Memory B cell (primary cell): Measurements from ENCODE around the gene CAPG.
"Not testable (repeated sequence)": the region's sequence is repeated elsewhere in the genome, so short reads cannot be mapped to it uniquely, and the experiment has no call there.

Experiments used
- ATAC-seq: fragments of 150-1000 bp; cut with Tn5 transposase; 2 replicates; pipeline ENCODE4 v1.10.0; 2021; ENCODE audit warnings: low read depth, mild to moderate bottlenecking, moderate library complexity
- DNase-seq, 2 donors: peaks; one replicate each; pipeline ENCODE4 v3.0.0; 2022; ENCODE audit warnings: low spot score in 2 of 2
- H3K27ac Mint-ChIP-seq: one replicate; pipeline ENCODE4 v1.8.0; 2022; ENCODE audit warnings: mild to moderate bottlenecking, moderate library complexity, mixed read lengths
- H3K27me3 Mint-ChIP-seq: one replicate; pipeline ENCODE4 v1.8.0; 2022; ENCODE audit warnings: mixed read lengths
- H3K36me3 Mint-ChIP-seq: one replicate; pipeline ENCODE4 v1.8.0; 2022; ENCODE audit warnings: mild to moderate bottlenecking, mixed read lengths
- H3K4me1 Mint-ChIP-seq: one replicate; pipeline ENCODE4 v1.8.0; 2022; ENCODE audit warnings: mixed read lengths
- H3K4me3 Mint-ChIP-seq: one replicate; pipeline ENCODE4 v1.8.0; 2022; ENCODE audit warnings: mild to moderate bottlenecking, moderate library complexity, mixed read lengths
- H3K9me3 Mint-ChIP-seq: one replicate; pipeline ENCODE4 v1.8.0; 2022; ENCODE audit warnings: mixed read lengths

Gene CAPG

DNA sequence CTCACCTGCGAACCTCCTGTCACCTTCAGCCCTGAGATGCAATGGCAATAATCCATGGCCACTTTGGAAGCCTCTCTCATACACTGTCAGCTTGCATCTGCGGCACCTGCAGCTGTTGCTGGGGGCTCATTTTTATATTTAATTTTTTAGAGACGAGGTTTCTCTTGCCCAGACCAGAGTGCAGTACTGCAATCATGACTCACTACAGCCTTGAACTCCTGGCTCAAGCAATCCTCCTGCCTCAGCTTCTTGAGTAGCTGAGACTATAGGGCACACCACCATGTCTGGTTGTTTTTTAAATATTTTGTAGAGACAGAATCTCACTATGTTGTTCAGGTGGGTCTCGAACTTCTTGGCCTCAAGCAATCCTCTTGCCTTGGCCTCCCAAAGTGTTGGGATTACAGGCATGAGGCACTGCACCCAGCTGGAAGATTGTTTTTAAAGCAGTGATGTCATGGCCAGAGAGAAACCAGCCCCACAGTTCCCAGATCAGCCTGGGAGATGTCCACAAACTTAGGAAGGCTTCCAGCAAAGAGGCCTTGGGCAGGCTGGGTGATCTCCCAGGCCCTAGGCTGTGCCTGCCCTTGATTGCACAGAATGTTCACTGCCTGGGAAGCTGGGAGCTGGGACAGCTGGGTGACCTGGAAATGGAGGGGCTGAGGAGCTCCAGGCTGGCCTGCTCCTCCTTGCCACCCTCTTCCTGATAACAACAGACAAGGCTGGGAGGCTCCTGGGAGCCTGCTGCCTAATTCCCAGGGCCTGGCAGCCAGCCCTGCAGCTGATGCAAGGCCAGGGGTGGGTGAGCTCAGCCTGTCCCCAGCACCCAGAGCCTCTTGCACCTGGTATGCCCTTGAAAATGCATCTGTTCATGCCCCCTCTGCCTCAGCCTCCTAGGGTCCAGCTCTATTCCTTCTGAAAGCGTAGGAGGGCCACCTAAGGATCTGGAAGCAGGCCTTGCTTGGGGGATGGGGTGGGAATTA is 35.4 kb upstream of the CAPG start:
- no peak for DNase-seq

DNA sequence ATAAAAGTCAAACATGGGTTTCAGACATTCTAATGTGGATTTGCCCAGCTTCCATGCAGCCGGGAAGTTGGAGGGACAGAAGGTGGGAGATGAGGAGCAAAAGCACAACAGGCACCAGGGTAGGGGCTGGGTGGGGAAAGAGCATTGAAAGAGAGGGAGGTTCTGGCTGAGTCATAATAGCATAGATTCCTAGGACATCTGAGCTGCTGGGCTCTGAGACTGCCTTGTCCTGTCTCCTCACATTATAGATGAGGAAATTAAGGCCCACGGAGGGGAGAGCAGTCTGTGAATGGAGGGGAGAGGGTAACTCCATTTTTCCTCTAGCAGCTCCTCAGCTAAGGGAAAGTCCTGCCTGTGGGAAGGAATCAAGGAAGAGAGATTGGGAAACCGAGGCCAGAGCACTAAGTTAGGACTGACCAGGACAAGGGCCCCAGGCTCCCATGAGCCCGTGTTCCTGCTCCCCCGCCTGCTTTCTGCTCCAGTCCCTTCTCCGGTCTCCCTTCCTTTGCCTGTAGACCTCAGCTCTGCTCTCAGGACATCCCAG is 34.5 kb upstream of the CAPG start:
- Mint-ChIP-seq H3K4me3 (no peak overlapping the region), H3K9me3 (no peaks in the 10 kb centered on the region), H3K27ac (no peak overlapping the region), H3K36me3 (no peaks in the 10 kb centered on the region), H3K4me1 (no peaks in the 10 kb centered on the region), H3K27me3 (no peaks in the 10 kb centered on the region)
- no peak for DNase-seq
- no peak for ATAC-seq

More for the DNA sequence above, 35.4 kb upstream of the CAPG start:
- no peak for ATAC-seq
- H3K27ac Mint-ChIP-seq = no peak overlapping the region
- H3K4me1 Mint-ChIP-seq = no peaks in the 10 kb centered on the region
- H3K9me3 Mint-ChIP-seq = no peaks in the 10 kb centered on the region
- H3K27me3 Mint-ChIP-seq = no peaks in the 10 kb centered on the region
- no peaks in the 10 kb centered on the region for H3K36me3 Mint-ChIP-seq
- no peak overlapping the region for H3K4me3 Mint-ChIP-seq

DNA sequence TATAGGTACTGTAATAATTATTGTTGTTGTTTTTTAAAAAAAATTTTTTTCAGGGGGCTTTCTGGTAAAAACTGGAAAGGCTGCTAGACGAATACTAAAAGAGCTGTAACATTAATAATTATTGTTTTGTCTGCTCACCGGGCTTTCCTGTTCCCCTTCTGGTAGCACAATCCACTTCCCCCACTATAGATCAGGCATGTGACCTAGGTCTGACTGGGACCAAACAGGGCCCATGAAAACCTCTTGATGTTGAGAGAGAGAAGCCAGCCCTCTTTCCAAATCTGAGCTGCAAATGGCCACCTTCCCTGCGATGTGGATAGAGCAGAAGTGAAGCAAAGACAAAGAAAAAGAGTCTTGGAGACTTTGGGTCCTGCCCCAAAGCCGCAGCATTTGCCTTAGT is 31.7 kb upstream of the CAPG start:
- no peaks in the 10 kb centered on the region for H3K36me3 Mint-ChIP-seq
- ATAC-seq = no peak

DNA sequence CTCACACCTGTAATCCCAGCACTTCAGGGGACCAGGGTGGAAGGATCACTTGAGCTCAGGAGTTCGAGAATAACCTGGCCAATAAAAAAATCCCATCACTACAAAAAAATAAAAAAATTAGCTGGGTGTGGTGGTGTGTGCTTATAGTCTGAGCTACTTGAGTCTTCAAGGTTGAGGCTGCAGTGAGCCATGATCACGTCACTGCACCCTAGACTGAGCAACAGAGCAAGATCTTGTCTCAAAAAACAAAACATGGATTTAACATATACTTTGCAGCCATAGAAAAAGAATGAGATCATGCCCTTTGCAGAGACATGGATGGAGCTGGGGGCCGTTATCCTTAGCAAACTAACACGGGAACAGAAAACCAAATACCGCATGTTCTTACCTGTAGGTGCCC is 30.6 kb upstream of the CAPG start:
- H3K27ac Mint-ChIP-seq = no peak overlapping the region
- DNase-seq (no peak), ATAC-seq (no peak)
- H3K9me3 Mint-ChIP-seq = no peaks in the 10 kb centered on the region
- no peaks in the 10 kb centered on the region for H3K36me3 Mint-ChIP-seq
- H3K4me3 Mint-ChIP-seq = no peak overlapping the region
- H3K27me3 Mint-ChIP-seq = no peaks in the 10 kb centered on the region
- peaks cover 20% of the 10 kb centered on the region for H3K4me1 Mint-ChIP-seq

More for the DNA sequence above, 31.7 kb upstream of the CAPG start:
- no peak overlapping the region for H3K27ac Mint-ChIP-seq
- H3K9me3 Mint-ChIP-seq = no peaks in the 10 kb centered on the region
- H3K4me1 Mint-ChIP-seq = peaks cover 12% of the 10 kb centered on the region
- no peak overlapping the region for H3K4me3 Mint-ChIP-seq
- DNase-seq = no peak
- no peaks in the 10 kb centered on the region for H3K27me3 Mint-ChIP-seq

DNA sequence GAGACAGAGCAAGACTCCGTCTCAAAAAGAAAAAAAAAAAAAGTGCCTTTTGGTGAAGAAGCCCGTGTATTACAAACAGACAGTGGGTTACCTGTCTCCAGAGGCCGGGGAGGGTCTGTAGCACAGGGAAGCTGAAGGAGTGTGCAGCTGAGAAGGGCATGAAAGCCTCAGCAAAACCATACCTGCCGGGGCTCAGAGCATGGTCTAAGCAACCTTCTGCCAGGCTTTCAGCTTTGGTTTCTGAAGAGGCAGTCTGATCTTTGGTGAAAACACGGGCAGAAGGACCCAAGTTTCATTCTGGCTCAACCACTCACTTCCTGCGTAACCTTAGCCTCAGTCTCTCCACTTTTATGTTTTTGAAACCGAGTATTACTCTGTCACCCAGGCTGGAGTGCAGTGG is 29.8 kb upstream of the CAPG start:
- no peaks in the 10 kb centered on the region for H3K9me3 Mint-ChIP-seq
- peaks cover 20% of the 10 kb centered on the region for H3K4me1 Mint-ChIP-seq

DNA sequence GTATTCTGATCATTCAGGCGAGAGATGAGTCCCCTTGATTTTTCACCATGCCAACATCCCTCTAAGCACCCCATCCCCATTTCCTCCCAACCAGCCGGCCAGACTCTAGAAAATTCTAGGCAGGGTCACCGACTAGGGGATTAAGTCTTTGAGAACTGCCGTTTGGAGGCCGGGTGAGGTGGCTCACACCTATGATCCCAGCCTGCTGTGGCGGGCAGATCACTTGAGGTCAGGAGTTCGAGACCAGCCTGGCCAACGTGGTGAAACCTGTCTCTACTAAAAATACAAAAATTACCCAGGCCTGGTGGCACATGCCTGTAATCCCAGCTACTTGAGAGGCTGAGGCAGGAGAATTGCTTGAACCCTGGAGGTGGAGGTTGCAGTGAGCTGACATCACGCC is 29.4 kb upstream of the CAPG start:
- not testable (repeated sequence) for ATAC-seq, H3K4me3 Mint-ChIP-seq, H3K9me3 Mint-ChIP-seq, DNase-seq, H3K27ac Mint-ChIP-seq, H3K36me3 Mint-ChIP-seq, H3K27me3 Mint-ChIP-seq
- H3K4me1 Mint-ChIP-seq = peaks cover 20% of the 10 kb centered on the region

More for the DNA sequence above, 29.8 kb upstream of the CAPG start:
- no peak overlapping the region for H3K4me3 Mint-ChIP-seq
- H3K36me3 Mint-ChIP-seq = no peaks in the 10 kb centered on the region
- DNase-seq = no peak
- ATAC-seq = no peak
- H3K27me3 Mint-ChIP-seq = no peaks in the 10 kb centered on the region
- H3K27ac Mint-ChIP-seq = no peak overlapping the region

DNA sequence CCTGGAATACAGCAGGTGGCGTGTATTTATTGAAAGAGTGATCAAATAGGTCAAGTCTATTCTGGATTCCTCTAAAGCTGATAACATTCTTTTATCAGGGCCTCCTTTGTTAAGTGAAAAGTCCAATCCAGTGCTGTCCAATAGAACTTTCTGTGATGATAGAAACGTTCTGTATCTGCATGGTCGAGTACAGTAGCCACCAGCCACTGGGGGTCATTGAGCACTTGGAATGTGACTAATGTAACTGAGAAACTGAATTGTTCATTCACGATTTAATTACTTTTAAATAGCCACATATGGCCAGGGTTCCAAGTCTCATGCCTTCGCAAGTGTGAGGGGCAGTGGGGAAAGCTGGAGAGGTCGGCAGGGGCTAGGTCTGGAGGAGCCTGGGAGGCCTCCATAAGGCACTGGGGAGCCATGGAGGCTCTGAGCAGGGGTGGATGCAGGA is 28.9 kb upstream of the CAPG start:
- DNase-seq (no peak), ATAC-seq (no peak)
- Mint-ChIP-seq H3K27me3 (no peaks in the 10 kb centered on the region), H3K4me1 (peaks cover 20% of the 10 kb centered on the region), H3K27ac (no peak overlapping the region), H3K9me3 (no peaks in the 10 kb centered on the region), H3K36me3 (no peaks in the 10 kb centered on the region), H3K4me3 (no peak overlapping the region)

DNA sequence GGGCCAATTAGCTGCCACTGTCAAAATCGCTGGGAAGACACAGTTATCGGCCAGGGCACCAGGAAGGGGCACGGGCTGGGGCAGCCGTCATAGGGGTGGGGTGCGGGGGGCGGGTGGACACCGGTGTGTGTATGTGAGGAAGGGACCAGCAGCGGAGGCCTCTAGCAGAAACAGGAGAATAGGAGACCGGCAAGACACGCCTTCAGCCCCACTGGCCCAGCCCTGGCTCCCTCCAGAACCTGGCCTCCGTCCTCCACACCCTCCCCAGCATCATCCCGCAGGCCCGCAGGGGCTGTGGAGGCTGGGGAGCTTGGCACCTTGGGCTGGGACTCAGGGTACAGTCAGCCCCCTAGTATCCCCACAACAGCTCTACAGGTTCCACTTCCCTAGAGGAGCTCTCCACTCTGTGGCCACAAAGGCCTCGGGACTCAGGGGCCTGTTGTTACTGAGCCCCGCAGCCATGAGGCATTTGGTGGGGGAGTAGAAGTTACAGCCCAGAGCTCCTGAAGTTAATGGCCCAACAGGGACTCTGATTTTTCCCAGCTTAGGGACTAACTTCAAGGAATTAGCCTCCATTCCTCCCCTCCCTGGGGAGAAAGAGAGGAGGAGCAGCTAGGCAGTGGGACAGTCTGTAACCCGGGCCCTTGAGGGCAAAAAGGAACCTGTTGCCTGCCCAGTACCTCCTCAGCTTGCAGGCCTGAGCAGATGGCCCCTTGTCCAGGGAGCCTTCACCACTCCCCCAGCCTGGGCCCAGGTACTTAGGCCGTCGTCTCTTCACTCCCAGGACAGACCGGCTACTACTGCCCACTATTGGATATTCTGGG is 28.2 kb upstream of the CAPG start:
- DNase-seq = no peak
- no peaks in the 10 kb centered on the region for H3K9me3 Mint-ChIP-seq

DNA sequence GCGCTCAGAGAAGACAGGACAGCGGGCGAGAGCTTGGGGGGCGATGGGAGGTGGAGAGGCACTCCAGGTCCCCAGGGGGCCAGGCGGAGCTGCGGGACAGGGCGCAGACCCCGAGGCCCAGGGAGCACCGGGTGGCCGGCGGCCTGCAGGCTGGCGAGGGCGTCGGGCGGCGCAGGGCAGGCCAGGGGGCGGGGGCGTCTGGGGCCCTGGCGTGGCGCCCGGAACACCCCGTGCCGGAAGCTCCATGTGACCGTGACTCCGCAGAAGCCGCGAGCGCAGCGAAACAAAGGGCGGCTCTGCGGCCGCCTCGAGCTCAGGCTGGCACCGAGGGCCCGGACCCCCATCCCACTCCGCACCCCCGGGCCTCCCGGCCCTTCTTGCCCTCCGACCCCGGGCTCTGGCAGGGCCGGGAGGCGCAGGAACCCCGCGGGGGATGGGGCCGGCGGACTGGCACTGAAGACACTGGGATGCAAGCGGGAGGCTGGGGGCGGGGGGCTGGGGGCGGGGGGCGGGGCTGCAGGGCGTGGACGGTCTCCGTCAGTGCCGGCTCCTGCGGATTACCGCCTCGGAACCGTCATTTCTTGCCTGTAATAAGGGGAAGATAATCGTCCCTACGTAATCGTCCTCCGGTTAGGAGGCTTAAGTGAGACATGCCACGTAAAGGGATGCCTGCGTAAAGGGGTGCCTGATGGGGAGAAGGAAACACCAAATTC is 27.5 kb upstream of the CAPG start:
- Mint-ChIP-seq H3K27me3 (no peaks in the 10 kb centered on the region), H3K4me1 (peaks cover 20% of the 10 kb centered on the region), H3K9me3 (no peaks in the 10 kb centered on the region), H3K27ac (peak overlapping the region; percentile 92), H3K4me3 (peak overlapping the region; percentile 92), H3K36me3 (no peaks in the 10 kb centered on the region)
- DNase-seq = peak; percentile 67 to 76
- ATAC-seq = peak; percentile 87

More for the DNA sequence above, 28.2 kb upstream of the CAPG start:
- peaks cover 20% of the 10 kb centered on the region for H3K4me1 Mint-ChIP-seq
- H3K27me3 Mint-ChIP-seq = no peaks in the 10 kb centered on the region
- peak overlapping the region; percentile 92 for H3K4me3 Mint-ChIP-seq
- H3K36me3 Mint-ChIP-seq = no peaks in the 10 kb centered on the region
- peak overlapping the region; percentile 92 for H3K27ac Mint-ChIP-seq
- ATAC-seq = no peak

DNA sequence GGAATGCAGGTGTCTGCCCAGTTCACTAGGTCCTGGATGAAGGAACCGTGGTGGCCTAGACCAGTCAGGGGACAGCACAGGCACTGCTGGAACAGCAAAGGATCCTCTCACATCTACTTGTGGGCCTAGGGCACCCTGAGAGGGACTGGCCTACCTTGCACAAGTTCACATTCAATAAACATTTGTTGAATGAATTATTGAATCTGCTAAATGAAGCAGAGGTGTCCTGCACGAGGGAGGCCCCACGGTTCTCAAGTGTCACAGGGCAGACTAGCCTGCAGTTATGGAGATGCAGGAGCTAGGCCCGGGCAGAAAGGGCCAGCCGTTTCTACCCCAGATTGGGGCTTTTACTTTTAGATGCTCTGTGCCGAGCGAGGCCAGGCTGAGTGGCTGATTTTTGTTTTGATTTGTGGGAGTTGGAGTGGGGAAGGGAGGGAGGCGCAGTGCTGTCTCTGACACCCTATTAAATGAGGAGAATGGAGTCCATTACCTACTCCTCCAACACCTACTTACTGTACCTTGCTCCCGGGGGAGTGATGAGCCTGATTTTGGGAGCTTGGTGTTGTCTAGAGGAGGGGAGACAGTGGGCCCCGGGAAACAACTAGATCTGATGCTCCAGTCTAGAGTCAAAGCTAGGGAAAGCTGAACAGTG is 26.8 kb upstream of the CAPG start:
- Mint-ChIP-seq H3K4me3 (peak overlapping the region; percentile 92), H3K9me3 (no peaks in the 10 kb centered on the region), H3K36me3 (no peaks in the 10 kb centered on the region), H3K27me3 (no peaks in the 10 kb centered on the region), H3K4me1 (peaks cover 20% of the 10 kb centered on the region), H3K27ac (peak overlapping the region; percentile 92)
- DNase-seq (no peak), ATAC-seq (no peak)

DNA sequence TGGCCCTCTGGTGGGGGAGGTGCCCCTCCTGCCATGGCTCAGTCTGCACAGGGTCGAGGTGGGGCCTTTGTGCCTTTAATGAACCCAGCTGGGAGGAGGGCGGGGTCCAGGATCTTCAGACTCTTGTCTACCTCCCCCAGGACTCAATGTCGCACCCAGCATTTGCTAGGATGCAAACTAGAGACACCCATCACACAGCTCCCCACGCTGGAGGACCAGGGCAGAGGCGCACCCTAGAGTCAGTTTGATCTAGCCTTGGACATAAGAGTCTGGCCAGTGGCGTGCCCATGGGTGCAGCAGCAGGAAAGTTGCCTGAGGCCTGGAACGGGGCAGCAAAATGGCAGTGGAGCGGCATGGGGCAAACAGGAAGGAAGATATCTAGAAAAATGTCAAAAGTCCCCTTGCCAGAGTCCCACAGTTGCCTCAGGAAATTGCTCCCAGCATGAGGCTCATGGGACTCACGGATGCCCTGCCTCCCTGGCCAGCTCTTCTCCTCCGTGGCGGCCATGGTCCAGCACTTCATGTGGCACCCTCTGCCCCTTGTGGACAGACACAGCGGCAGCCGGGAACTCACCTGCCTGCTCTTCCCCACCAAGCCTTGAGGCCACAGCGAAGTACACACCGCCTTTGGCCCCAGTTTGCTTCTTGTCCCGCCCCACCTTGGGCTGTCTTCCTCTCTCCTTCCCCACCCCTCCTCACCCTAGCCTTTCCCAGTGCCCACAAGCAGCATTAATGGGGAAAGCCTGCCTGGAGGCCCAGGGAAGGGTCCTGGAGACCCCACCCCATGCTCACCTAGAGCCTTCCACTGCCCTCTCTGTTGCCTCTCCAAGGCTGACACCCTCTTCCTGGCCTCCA is 26.0 kb upstream of the CAPG start:
- Mint-ChIP-seq H3K9me3 (no peaks in the 10 kb centered on the region), H3K4me3 (peak overlapping the region; percentile 92), H3K27ac (no peak overlapping the region), H3K27me3 (no peaks in the 10 kb centered on the region), H3K36me3 (no peaks in the 10 kb centered on the region), H3K4me1 (peaks cover 20% of the 10 kb centered on the region)
- no peak for DNase-seq
- ATAC-seq = no peak

DNA sequence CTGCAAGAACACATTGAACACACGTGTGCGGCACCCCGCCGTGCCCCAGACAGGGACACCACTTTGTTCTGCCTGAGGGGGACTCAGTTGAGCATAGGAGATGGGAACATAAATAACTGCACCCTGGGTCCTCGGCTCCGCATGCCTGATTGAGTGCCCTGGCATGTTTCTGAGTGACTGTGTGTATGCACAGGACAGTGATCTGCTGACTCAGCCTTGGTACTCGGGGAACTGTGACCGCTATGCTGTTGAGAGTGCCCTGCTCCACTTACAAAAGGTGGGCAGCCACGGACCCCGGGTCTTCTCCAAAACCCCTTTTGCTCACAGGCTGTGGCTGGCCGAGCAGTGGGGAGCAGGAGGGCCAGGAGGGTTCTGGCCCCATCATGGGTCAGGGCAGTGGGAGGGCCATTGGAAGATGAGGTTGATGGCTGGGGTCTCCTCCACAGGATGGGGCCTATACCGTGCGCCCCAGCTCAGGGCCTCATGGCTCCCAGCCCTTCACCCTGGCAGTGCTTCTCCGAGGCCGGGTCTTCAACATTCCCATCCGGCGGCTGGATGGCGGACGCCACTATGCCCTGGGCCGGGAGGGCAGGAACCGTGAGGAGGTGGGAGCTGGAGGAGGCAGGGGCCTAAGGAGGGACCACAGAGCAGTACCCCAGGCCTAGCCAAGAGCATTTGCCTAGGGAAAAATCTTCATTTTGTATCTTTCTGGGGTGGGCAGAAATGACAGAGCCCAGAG is 25.2 kb upstream of the CAPG start:
- Mint-ChIP-seq H3K27ac (no peak overlapping the region), H3K4me1 (peaks cover 20% of the 10 kb centered on the region), H3K36me3 (no peaks in the 10 kb centered on the region), H3K27me3 (no peaks in the 10 kb centered on the region), H3K4me3 (no peak overlapping the region), H3K9me3 (no peaks in the 10 kb centered on the region)
- ATAC-seq (no peak), DNase-seq (no peak)
